T47D (cell line): ENCODE data around the gene PDCD2L.

ENCODE experiments used
- DNase-seq, 2 experiments: peaks; one replicate each; pipeline versions ENCODE4 v3.0.0 to v3.0.0-alpha.2; 2011 to 2012; ENCODE audit warnings: low read depth in 1 of 2, low spot score in 1 of 2
- JUND ChIP-seq: IDR thresholded peaks from 2 replicates; pipeline ENCODE4 v1.6.1; 2012; ENCODE audit warnings: low read depth
- in situ Hi-C: cut with HindIII; loops from 2 replicates; pipeline ENCODE4 v1.10.0; 2016; ENCODE audit warnings: low sequenced_read_pairs, low pct_unique_long_range_greater_than_20kb

The PDCD2L gene, protein sequence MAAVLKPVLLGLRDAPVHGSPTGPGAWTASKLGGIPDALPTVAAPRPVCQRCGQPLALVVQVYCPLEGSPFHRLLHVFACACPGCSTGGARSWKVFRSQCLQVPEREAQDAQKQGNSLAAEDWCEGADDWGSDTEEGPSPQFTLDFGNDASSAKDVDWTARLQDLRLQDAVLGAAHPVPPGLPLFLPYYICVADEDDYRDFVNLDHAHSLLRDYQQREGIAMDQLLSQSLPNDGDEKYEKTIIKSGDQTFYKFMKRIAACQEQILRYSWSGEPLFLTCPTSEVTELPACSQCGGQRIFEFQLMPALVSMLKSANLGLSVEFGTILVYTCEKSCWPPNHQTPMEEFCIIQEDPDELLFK

DNA sequence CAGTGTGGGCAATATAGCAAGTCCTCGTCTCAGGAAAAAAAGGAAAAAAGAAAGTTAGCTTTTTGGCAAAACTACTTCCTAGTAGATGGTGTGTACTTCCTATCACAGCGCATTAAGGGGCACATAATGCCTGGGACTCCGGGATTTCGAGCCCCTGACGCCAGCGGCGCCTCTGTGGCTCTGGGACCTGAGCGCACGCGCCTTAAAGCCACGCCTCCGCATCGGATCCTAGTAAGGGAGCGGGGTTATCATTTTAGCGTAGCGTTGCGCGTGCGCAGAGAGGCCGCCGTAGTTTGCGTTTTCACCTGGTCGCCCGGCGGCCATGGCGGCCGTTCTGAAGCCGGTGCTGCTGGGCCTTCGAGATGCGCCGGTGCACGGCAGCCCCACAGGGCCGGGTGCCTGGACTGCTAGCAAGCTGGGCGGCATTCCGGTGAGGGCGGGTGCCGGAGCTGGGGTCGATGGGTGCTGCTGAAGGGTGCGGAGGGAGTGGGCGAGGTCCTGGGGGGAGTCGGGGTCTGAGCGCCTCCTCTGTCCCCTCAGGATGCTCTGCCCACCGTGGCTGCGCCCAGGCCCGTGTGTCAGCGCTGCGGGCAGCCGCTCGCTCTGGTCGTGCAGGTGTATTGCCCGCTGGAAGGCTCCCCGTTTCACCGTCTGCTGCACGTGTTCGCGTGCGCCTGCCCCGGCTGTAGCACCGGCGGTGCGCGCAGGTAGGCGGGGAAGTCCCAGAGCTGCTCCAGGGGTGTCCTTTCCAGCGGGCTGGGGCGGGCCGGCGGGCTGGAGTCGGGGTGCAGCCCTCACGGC lies at the start of gene PDCD2L:
Gene PDCD2L (plus strand): TSS at position 291 of the 801 bp plus-strand sequence. CDS start 32 bp downstream, at position 323.
- in situ Hi-C loops = no loop called here
- DNase-seq = peak; percentile 74 to 81
- no peak for TF ChIP-seq JUND

DNA sequence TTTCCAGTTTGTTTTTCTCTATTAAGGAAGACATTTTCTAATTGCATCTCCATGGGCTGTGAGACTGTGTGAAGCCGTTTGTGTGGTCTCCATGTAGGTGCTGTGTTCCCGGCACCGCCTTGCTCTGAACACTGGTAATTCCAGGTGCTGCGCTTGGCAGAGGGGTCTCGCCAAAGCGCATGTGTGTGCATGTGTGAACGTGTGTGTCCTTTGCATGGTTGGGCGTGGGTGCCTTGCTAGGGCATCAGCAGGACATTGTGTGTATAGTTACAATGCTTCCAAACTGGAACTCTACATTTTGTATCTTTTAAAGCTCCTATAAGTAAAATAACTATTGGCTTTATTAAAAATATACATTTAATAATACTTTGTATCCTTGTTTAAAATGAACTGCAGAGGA lies 49.0 kb upstream of the PDCD2L start:
- in situ Hi-C loops = no loop called here
- no peak for TF ChIP-seq JUND
- DNase-seq = no peak

DNA sequence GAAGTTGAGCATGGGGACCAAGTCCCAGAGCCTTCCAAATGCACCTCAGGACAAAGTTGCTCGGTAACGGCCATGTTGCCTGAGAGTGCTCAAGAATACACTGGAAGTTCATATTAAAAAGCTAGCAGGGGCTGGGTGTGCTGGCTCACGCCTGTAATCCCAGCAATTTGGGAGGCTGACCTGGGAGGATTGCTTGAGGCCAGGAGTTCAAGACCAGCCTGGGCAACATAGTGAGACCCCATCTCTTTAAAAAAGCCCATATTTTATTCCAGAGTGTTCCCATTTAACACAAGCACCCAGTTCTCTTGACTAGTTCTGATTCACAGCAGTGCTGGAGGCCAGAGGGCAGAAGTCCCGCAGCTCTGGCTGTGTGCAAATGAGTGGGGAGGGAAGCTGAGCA lies 47.3 kb upstream of the PDCD2L start:
- in situ Hi-C loops = no loop called here
- TF ChIP-seq JUND = no peak
- no peak for DNase-seq

DNA sequence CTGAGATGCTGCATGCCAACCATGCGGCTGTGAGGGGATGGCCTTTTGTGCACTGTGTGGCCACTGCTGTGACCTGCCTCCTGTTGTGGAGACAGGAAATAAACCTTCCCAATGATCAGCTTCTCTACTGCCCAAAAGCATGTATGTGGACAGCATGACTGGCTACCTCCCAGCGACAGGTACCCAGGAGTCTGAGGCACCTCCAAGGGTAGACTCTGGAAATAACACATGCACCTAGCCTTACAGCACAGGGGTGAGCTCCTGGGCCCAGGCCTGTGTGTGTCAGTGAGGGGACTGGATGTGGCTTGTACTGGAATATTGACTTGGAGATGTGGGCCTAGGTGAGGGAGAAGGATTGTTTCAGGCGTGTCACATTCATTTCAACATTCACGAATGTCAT lies 46.8 kb upstream of the PDCD2L start:
- in situ Hi-C loops = no loop called here
- no peak for DNase-seq
- TF ChIP-seq JUND = no peak

DNA sequence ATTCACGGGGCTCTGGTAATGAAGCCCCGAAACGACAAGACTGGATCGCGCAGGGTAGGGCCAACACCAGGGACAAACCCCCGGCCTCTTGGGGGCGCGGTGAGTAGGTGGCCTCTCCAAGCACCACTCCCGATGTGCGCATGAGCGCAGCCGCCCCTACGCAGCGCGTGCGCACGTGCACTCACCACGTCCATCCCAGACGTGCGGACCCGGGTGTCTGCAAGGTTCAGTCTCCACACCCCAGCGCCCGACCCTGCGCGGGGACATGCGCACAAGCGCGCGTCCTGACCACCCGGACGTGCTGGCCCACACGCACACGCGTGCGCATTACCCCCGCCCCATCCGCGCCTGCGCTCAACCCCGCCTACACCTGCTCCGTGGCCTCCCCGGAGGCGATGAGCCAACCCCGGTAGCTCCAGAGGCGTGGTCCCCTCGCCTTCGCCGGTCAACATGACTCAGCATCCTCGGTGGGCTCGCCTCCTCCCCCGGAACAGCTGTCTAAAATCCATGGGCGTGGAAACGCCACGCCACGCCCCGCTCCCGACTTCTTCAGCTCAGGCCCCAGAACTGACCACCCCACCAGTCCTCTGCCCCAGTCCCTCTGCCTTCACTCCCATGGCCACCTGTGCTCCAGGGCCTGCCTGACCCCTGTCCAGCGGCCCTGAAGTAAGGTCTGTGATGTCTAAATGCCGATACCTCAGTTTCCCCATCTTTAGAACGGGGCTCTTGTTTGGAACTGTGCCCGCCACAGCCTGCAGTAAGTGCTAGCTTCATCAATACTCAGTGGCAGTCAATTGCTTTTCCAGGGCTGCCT lies 44.9 kb upstream of the PDCD2L start:
- in situ Hi-C loops = no loop called here
- no peak for TF ChIP-seq JUND
- DNase-seq = peak; percentile 93 to 96

DNA sequence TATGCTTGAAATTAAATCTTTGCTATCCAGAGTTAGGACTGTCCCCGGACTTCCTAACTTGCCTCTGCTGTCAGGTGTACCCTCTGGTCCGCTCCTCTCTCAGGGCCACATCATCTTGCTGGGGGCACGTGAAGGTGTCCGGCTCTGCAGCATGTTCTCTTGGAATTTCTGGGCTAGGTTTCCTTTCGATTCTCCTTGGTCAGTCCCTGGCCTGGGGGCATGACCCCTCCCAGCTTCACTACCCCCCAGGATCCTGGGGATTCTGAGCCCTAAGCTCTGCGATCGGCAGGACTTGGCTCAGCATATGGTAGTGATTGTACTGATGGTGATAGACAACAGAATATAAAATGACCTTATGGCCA lies 44.3 kb upstream of the PDCD2L start:
- no peak for DNase-seq

DNA sequence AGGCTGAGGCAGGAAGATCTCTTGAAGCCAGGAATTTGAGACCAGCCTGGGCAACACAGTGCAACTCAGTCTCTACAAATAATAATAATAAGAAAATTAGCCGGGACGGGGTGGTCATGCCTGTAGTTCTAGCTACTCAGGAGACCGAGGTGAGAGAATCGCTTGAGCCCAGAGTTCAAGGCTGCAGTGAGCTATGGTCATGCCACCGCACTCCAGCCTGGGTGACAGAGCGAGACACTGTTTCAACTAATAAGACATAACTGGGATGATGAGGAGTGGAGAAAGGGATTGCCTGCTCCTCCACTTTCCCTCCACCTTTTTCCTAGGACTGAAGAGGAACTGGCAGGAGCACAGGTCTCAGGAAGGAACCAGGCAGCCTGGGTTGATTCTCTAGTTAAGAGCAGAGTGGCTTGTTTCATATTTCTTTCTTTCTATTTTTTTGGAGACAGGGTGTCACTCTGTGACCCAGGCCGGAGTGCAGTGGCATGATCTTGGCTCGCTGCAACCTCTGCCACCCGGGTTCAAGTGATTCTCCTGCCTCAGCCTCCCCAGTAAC lies 43.8 kb upstream of the PDCD2L start:
- in situ Hi-C loops = no loop called here
- DNase-seq = no peak
- no peak for TF ChIP-seq JUND

More for the DNA sequence above, 44.3 kb upstream of the PDCD2L start:
- TF ChIP-seq JUND = no peak
- in situ Hi-C loops = no loop called here

DNA sequence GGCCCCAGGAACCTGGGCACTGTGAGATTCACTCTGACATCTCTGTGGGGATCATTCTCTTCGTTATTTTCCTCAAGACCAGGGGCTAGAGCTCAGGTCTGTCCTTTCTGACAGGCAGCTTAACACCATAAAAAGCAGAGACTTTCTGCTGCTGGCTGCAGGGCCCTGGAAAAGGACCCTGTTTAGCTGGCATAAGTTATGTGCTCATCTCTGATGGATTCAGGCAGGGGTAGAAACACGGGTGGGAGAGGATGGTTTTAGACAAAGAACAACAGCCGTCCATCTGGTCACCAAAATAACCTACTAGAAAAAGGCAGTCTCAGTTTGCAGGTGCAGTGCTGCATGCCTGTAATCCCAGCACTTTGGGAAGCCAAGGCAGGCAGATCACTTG lies 41.5 kb upstream of the PDCD2L start:
- TF ChIP-seq JUND = no peak
- in situ Hi-C loops = no loop called here
- DNase-seq = no peak

DNA sequence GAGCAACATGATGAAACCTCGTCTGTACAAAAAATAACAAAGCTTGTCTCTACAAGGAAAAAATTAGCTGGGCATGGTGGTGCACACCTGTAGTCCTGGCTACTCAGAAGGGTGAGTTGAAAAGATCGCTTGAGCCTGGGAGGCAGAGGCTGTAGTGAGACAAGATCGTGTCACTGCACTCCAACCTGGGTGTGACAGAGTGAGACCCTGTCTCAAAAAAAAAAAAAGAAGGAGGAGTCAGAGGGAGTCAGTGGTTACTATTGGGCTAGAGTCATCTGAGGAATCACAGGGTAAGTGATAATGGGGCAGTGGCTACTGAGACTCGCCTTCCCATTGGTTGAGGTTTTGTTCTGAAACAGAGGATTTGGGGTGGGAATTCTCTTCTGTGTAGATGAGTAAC lies 41.1 kb upstream of the PDCD2L start:
- no peak for DNase-seq
- in situ Hi-C loops = no loop called here
- TF ChIP-seq JUND = no peak

DNA sequence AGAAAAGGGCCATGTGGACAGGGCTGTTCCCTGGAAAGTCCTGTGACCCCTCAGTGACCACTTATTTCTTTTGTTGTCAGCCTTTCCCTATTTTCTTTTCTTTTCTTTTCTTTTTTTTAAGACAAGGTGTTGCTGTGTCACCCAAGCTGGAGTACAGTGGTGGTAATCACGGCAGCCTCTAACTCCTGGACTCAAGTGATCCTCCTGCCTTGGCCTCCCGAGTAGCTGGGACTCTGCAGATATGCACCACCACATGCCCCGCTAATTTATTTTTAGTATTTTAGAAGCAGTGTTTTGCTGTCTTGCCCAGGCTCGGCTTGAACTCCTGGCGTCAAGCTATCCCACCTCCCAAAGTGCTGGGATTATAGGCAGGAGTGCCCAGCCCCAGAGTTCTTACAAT lies 40.3 kb upstream of the PDCD2L start:
- in situ Hi-C loops = no loop called here
- no peak for DNase-seq
- no peak for TF ChIP-seq JUND

DNA sequence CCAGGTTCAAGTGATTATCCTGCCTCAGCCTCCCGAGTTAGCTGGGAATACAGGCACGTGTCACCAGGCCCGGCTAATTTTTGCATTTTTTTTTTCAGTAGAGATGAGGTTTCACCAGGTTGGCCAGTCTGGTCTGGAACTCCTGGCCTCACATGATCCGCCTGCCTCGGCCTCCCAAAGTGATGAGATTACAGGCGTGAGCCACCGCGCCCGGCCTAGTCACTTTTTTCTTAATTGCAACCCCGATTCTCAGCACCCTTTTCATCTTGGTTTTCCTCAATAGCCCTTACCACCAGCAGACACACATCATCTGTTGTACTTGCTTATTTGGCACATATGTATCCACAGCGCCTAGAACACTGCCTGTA lies 39.8 kb upstream of the PDCD2L start:
- in situ Hi-C loops = no loop called here

DNA sequence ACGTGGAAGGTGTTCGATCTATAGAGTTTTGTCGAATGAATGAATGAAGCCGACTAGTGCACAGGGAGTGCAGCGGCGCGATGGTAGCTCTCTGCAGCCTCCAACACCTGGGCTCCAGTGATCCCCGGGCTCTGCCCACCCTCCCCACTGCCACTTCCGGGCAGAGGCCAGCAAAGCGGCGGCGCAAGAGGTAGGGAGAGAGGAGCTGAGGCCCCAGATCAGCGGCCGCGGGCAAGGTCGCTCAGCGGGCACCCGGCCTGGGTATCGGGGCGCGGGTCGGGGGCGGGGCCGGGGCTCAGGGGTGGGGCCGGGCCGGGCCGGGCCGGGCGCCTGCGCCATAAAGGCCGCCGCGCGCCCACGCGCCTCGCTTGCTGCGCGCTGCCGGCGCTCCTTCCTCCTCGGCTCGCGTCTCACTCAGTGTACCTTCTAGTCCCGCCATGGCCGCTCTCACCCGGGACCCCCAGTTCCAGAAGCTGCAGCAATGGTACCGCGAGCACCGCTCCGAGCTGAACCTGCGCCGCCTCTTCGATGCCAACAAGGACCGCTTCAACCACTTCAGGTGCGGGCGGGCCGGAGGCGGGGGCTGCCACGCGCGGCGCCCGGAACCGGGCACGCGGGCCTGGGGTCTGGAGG lies 39.3 kb upstream of the PDCD2L start, which contains the start of gene GPI:
Gene GPI (plus strand): TSS at position 367 of the 633 bp plus-strand sequence. CDS start 71 bp downstream, at position 438.
- TF ChIP-seq JUND = no peak
- in situ Hi-C loops = no loop called here
- DNase-seq = peak; percentile 33 to 46

More for the DNA sequence above, 39.8 kb upstream of the PDCD2L start:
- DNase-seq = no peak
- no peak for TF ChIP-seq JUND
